ENCODE data around the gene NPRL2. TPM values are rescaled to one million over a fixed set of nuclear protein-coding genes. Genes with fewer than 3 reads are reported as not detected.

NPRL2 gene
- total and polyA plus RNA-seq, 7 donors = 16.8 to 28.5 (median 19.1) TPM

GRCh38 chr3:50353245-50354004 is 2.9 kb upstream of the NPRL2 start:
- Histone ChIP-seq H3K9me3 (no peaks in the 10 kb centered on the region), H3K27me3 (no peaks in the 10 kb centered on the region), H3K4me3 (no peak overlapping the region), H3K36me3 (peaks cover 14 to 53% (median 28%) of the 10 kb centered on the region in 4 donors), H3K27ac (no peak overlapping the region), H3K4me1 (peaks cover 0 to 63% (median 53%) of the 10 kb centered on the region in 4 donors)
- DNase-seq = no peak
- 91% methylated on average over 12 of the region's 12 CpGs for WGBS, 2 donors
- TF ChIP-seq POLR2AphosphoS5 (IDR thresholded peaks at IDR 0.05) (no peak), EP300 (IDR thresholded peaks at IDR 0.05) (no peak), POLR2A (IDR thresholded peaks at IDR 0.05) (no peak)
- TF ChIP-seq, protein P1, sequence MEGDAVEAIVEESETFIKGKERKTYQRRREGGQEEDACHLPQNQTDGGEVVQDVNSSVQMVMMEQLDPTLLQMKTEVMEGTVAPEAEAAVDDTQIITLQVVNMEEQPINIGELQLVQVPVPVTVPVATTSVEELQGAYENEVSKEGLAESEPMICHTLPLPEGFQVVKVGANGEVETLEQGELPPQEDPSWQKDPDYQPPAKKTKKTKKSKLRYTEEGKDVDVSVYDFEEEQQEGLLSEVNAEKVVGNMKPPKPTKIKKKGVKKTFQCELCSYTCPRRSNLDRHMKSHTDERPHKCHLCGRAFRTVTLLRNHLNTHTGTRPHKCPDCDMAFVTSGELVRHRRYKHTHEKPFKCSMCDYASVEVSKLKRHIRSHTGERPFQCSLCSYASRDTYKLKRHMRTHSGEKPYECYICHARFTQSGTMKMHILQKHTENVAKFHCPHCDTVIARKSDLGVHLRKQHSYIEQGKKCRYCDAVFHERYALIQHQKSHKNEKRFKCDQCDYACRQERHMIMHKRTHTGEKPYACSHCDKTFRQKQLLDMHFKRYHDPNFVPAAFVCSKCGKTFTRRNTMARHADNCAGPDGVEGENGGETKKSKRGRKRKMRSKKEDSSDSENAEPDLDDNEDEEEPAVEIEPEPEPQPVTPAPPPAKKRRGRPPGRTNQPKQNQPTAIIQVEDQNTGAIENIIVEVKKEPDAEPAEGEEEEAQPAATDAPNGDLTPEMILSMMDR (IDR thresholded peaks at IDR 0.05) = no peak
- intact Hi-C loops (cut with DNase I) = loop anchor here (10.0 kb wide), 1 partner anchor 1041 kb away; the partner anchor contains the start of gene RBM15B

GRCh38 chr3:50352781-50353180 is 2.2 kb upstream of the NPRL2 start:
- H3K27ac ChIP-seq = no peak overlapping the region
- intact Hi-C loops (cut with DNase I) = loop anchor here (10.0 kb wide), 1 partner anchor 1042 kb away; the partner anchor contains the start of gene RBM15B

GRCh38 chr3:50351323-50351697 is 735 bp upstream of the NPRL2 start:
- 61 to 64% methylated on average over 11 of the region's 11 CpGs for WGBS, 2 donors
- Histone ChIP-seq H3K36me3 (peaks cover 14 to 52% (median 32%) of the 10 kb centered on the region in 4 donors), H3K27ac (peak overlapping the region; percentile 86 to 96 (median 92)), H3K27me3 (no peaks in the 10 kb centered on the region), H3K9me3 (no peaks in the 10 kb centered on the region), H3K4me1 (peaks cover 0 to 42% (median 32%) of the 10 kb centered on the region in 4 donors), H3K4me3 (peak overlapping the region; percentile 57 to 91 (median 82))
- TF ChIP-seq, protein P1 (IDR thresholded peaks at IDR 0.05) = no peak
- TF ChIP-seq EP300 (IDR thresholded peaks at IDR 0.05) (no peak), POLR2A (IDR thresholded peaks at IDR 0.05) (no peak), POLR2AphosphoS5 (IDR thresholded peaks at IDR 0.05) (no peak)
- DNase-seq = no peak
- intact Hi-C loops (cut with DNase I) = loop anchor here (10.0 kb wide), 1 partner anchor 1043 kb away; the partner anchor contains the start of gene RBM15B

More at GRCh38 chr3:50352781-50353180, 2.2 kb upstream of the NPRL2 start:
- 7 to 41% methylated on average over 2 of the region's 2 CpGs for WGBS, 2 donors
- Histone ChIP-seq H3K4me1 (peaks cover 0 to 57% (median 46%) of the 10 kb centered on the region in 4 donors), H3K36me3 (peaks cover 14 to 59% (median 34%) of the 10 kb centered on the region in 4 donors), H3K9me3 (no peaks in the 10 kb centered on the region), H3K27me3 (no peaks in the 10 kb centered on the region), H3K4me3 (no peak overlapping the region)
- TF ChIP-seq POLR2AphosphoS5 (IDR thresholded peaks at IDR 0.05) = no peak
- no peak for TF ChIP-seq POLR2A (IDR thresholded peaks at IDR 0.05)
- TF ChIP-seq, protein P1 (IDR thresholded peaks at IDR 0.05) = no peak
- TF ChIP-seq EP300 (IDR thresholded peaks at IDR 0.05) = no peak
- no peak for DNase-seq

DNA sequence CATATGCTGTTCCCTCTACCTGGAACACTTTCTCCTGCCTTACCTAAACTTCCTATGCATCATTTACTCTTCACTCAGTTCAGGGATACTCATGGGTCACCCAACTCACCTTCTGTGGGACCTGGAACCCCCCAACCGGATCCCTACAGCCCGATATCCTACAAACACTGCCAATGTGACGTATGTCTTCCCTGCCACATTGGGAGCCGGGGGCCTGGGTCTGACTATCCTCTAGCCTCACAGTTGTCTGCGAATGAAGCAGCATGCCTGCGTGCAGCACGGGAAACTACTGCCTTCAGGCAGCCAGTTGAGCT is 405 bp downstream of the NPRL2 start:
- intact Hi-C loops (cut with DNase I) = loop anchor here (10.0 kb wide), 1 partner anchor 1045 kb away; the partner anchor contains the start of gene RBM15B
- WGBS, 2 donors = 15 to 18% methylated on average over 7 of the region's 7 CpGs
- H3K27me3 ChIP-seq = no peaks in the 10 kb centered on the region

More for the DNA sequence above, 405 bp downstream of the NPRL2 start:
- Histone ChIP-seq H3K9me3 (no peaks in the 10 kb centered on the region), H3K4me3 (peak overlapping the region; percentile 57 to 91 (median 82)), H3K4me1 (peaks cover 0 to 39% (median 32%) of the 10 kb centered on the region in 4 donors), H3K27ac (peak overlapping the region; percentile 86 to 96 (median 92)), H3K36me3 (peaks cover 14 to 40% (median 29%) of the 10 kb centered on the region in 4 donors)
- TF ChIP-seq POLR2AphosphoS5 (IDR thresholded peaks at IDR 0.05) = no peak
- TF ChIP-seq, protein P1 (IDR thresholded peaks at IDR 0.05) = no peak
- TF ChIP-seq POLR2A (IDR thresholded peaks at IDR 0.05) = no peak
- TF ChIP-seq EP300 (IDR thresholded peaks at IDR 0.05) = no peak
- DNase-seq = no peak
